UCSD-AML1 (cell line): ENCODE results near the gene B3GNT7.
"Not testable (repeated sequence)": the region's sequence is repeated elsewhere in the genome, so short reads cannot be mapped to it uniquely, and the experiment has no call there.

Experiments used
- DNase-seq: peaks from one replicate; lab custom pipeline; 2025; ENCODE audit not compliant: unreplicated experiment; lab: John Stamatoyannopoulos, UW

Gene B3GNT7

DNA sequence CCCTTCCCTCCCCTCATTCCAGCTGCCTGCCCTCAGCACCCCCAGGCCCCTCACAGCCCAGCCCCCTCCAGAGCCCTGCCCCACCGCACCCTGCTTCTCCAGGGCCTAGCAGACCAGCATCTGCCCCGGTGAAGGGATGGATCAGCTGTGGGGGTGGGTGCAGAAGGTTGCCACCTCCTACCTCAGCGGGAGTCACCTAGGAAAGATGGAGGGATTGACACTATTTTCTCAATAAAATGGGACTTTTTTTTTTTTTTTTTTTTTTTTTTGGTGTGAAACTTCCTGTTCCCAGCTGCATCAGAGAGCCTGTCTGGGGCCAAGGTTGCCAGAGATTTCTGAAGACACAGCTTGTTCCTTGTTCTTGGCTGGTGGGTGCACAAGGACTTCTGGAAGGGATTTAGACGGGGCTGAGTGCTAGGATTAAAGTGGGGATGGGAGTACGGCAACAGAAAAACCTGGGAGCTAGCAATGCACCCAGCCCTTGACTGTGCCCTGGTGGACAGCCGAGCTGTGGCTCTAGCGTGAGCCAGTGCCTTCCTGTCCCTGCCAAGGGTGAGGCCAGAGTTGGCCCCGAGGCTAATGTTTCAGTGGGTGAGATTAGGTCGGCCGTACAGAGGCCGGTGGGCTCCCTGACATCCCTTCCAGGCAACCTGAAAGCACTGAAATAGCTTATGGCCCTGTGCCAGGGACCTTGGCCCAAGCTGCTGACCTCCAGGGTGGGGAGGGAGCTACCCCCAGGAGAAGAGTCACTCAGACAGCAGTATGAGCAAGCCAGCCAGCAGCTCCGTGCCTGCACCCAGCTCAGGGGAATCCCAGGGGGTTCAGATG lies 4.6 kb downstream of the B3GNT7 start:
- peak; percentile 55 for DNase-seq

DNA sequence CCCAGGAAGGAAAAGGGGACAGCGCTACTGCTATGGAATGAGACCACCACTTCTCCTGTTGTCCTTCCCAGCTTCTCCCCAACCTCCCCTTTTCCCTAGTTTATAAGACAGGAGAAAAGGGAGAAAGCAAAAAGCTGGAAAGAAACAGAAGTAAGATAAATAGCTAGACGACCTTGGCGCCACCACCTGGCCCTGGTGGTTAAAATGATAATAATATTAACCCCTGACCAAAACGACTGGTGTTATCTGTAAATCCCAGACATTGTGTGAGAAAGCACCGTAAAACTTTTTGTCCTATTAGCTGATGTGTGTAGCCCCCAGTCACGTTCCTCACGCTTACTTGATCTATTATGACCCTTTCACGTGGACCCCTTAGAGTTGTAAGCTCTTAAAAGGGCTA lies 5.2 kb downstream of the B3GNT7 start:
- not testable (repeated sequence) for DNase-seq

DNA sequence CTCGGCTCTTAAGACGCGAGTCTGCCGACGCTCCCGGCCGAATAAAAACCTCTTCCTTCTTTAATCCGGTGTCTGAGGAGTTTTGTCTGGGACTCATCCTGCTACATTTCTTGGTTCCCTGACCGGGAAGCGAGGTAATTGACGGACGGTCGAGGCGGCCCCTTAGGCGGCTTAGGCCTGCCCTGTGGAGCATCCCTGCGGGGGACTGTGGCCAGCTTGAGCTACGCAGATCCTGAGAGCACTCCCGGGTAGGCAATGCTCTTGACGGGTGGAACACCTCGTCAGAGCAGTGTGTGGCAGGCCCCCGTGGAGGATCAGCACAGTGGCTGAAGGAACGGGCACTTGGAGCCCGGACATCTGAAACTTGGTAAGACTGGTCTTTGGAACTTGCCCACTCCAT lies 5.6 kb downstream of the B3GNT7 start:
- DNase-seq: not testable (repeated sequence)

DNA sequence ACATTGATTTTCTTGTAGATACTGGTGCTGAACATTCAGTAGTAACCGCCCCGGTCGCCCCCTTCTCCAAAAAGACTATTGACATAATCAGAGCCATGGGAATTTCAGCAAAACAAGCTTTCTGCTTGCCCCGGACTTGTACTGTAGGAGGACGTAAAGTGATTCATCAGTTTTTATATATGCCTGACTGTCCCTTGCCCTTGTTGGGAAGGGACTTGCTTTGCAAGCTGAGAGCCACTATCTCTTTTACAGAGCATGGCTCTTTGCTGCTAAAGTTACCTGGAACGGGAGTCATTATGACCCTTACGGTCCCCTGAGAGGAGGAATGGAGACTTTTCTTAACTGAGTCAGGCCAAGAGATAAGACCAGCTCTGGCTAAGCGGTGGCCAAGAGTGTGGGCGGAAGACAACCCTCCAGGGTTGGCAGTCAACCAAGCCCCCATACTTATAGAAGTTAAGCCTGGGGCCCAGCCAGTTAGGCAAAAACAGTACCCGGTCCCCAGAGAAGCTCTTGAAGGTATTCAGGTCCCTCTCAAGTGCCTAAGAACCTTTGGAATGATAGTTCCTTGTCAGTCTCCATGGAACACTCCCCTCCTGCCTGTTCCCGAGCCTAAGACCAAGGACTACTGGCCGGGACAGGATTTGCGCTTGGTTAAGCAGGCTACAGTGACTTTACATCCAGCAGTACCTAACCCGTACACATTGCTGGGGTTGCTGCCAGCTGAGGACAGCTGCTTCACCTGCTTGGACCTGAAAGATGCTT lies 8.1 kb downstream of the B3GNT7 start:
- not testable (repeated sequence) for DNase-seq

DNA sequence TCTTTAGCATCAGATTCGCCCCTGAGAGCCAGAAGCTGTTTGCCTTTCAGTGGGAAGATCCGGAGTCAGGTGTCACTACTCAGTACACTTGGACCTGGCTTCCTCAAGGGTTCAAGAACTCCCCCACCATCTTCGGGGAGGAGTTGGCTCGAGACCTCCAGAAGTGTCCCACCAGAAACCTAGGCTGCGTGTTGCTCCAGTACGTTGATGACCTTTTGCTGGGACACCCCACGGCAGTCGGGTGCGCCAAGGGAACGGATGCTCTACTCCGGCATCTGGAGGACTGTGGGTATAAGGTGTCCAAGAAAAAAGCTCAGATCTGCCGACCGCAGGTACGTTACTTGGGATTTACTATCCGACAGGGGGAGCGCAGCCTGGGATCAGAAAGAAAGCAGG lies 8.7 kb downstream of the B3GNT7 start:
- DNase-seq: not testable (repeated sequence)

DNA sequence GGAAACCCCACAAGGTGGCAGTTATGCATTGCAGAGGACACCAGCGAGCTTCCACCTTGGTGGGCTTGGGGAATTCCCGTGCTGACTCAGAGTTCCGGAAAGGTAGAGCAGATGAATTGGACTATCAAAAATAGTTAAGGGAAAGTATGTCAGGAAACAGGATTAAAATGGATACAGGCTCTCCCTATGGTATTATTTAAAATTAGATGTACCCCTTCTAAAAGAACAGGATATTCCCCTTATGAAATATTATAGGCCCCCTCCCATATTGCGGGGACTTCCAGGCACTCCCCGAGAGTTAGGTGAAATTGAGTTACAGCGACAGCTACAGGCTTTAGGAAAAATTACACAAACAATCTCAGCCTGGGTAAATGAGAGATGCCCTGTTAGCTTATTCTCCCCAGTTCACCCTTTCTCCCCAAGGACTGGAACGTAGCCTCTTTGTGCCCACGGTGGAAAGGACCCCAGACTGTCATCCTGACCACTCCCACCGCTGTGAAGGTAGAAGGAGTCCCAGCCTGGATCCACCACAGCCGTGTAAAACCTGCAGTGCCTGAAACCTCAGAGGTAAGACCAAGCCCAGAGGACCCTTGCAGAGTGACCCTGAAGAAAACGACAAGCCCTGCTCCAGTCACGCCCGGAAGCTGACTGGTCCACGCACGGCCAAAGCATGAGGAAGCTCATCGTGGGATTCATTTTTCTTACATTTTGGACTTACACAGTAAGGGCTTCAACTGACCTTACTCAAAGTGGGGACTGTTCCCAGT lies 10.3 kb downstream of the B3GNT7 start:
- not testable (repeated sequence) for DNase-seq

DNA sequence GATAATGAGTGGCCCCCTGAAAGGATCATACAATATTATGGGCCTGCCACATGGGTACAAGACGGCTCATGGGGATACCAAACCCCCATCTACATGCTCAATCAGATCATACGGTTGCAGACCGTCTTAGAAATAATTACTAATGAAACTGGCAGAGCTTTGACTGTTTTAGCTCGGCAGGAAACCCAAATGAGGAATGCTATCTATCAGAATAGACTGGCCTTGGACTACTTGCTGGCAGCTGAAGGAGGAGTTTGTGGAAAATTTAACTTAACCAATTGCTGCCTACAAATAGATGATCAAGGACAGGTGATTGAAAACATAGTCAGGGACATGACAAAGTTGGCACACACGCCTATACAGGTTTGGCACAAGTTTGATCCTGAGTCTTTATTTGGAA lies 12.2 kb downstream of the B3GNT7 start:
- not testable (repeated sequence) for DNase-seq

DNA sequence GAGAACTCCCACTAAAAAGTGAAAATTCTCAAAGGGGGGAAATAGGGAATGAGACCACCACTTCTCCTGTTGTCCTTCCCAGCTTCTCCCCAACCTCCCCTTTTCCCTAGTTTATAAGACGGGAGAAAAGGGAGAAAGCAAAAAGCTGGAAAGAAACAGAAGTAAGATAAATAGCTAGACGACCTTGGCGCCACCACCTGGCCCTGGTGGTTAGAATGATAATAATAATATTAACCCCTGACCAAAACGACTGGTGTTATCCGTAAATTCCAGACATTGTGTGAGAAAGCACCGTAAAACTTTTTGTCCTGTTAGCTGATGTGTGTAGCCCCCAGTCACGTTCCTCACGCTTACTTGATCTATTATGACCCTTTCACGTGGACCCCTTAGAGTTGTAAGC lies 12.8 kb downstream of the B3GNT7 start:
- DNase-seq: not testable (repeated sequence)

DNA sequence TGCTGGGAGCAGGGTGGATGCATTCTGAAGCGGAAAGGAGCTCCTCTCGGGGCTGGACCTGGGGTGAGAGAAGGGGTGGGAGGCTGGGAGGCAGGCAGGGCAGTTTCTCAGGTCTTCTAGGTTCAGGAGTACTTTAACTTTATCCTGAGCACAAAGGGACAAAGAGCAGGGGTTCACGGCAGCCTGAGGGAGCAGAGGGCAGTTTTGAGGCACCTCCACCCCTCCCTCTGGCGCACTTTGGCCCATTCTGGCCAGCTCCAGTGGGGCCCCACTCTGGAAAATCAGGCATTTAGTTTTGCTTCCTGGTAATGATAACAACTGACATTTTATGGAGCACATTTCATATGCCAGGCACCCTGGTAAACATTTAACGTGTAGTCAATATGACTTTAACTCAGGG lies 14.3 kb downstream of the B3GNT7 start:
- DNase-seq: no peak

DNA sequence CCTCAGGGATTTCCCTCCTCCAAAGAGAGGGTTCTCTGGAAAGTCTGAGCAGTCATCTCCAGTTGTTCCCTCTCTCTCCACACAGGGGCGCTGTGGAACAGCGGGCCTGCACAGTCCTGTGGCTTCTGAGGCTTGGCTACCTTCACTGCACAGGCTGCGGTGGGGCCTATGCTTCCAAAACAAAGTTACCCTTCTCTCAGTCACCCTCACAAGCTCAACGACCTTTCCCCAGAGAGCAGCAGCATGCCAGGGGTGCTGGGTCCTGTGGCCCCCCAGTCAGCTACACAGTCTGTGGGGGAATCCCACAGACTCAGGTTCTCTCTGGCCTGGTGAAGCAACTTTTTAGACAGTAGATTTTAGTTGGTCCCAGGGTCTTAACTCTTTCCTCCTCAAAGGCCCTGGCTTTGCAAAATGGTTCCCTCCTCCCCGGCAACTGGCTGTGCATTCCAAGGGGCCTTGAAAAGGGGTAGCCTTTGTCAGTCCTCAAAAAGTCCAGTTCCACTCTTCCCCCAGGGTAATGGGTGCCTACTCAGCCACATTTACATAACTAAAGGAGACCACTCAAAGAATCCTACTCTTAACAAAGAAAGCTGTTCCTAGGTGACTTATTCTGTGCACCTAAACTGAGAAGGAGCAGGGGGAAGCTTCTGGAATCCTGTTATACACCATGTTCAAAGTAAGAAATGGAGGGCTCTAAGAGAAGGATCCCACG lies 14.9 kb downstream of the B3GNT7 start:
- no peak for DNase-seq

DNA sequence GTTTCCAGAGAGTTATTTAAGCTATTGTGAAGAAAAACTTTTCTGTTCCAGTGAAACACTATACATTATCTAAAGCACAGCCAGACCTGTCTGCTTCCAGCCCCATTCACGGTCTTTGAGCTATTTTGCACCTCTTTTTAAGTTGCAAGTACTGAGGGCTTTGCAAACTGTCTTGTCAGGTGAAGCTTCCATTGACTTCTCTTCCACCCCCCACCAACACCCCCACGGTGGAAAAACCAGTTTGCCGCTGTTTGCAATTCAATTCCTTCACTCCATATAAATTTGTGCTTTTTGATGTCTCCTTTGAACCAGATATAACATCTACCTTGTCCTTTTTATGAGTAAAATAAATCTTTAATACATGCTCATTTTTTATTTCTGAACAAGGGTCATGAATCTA lies 15.7 kb downstream of the B3GNT7 start:
- no peak for DNase-seq

DNA sequence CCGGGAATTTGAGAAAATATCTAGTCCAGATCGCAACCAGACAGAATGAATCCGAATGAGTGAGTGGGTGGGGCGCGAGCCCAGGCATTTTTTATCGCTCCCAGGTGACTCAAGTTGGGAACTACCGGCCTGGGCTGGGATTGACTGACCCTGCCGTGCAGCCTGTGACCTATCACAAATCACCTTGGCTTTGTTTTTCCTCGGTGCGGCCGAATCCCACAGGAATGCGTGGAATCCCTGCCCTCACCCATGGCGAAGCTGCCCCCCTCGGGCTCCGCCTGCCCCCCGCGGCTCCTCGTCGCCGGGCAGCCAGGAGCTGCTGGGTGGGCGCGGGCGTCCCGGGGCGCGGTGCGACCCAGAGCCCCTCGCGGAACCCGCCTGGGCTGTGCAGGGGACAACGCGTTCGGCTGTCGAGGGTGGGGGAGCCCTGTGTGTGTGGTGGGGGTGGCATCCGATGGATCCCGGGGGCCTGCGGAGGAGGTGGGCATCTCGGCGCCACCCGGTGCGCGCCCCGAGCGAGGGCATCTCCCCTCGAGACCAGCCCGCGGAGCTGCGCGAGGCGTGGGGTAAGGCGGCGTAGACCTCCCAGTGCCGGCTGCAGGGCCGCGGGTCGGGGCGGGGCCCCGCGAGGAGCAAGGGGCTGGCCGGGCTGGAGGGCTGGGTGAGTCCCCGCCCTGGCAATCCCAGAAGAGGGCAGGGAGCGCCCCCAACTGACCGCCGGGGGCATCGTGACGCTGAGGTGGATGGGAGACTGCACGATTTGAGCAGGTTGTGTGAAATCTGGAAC lies 16.5 kb downstream of the B3GNT7 start:
- DNase-seq: peak; percentile 79

DNA sequence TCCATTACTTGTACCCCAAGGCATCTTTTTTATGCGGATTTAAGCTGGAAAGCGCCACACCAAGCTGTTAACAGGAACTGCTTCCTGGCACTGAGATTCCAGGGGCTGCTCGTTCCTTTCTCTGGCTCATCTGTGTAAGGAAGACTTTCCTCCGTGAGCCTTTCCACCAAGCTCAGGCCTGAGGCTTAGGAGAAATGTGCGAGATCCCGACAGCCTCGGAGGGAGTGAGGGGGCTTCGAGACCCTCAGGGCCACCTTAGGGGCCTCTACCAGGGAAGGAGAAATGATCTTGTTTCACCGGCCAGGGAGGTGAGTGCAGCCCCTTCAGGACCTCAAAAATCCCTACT lies 17.1 kb downstream of the B3GNT7 start:
- DNase-seq: no peak

DNA sequence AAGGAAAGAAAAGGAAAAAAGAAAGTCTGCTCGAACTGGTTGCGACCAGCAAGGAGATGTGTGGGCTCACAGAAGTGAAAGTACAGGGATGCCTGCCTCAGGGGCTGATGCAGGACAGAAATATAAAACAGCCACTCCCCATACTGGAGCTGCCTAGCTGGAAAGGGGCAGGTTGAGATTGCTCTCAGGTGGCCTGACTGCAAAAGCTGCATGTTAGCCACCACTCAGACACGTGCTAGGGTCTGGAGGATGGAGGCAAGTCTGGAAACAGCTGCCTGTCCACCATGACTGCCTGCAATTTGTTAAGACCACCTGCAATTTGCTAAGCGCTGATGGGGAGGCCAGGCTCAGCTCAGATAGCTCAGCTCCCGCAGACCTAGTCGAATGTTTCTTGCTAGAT lies 17.9 kb downstream of the B3GNT7 start:
- no peak for DNase-seq

DNA sequence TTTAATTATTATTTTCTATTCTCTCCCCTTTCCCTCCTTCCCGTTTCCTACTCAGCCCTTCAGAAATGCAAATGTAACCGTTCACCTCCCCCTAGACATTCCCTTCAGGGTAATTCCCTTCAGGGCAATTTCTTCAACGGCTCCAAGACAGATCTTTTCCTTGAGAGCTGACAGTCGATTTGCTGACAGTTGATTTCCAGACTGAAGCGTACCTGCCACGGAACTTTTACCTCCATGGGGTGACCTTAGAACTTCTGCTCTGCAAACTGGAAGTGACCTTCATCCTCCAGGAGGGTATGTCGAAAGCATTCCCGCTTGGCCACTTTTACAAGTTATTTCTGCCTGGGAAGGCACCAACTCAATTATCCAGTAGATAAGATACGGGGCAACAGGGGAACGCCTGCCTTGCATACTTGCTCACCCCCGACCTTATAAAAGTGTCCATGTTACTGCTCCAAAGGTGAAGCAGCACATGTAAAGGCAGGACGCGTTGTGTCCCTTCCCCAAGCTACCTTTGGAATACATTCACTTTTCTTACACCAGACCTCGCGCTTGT lies 18.5 kb downstream of the B3GNT7 start:
- DNase-seq: no peak

DNA sequence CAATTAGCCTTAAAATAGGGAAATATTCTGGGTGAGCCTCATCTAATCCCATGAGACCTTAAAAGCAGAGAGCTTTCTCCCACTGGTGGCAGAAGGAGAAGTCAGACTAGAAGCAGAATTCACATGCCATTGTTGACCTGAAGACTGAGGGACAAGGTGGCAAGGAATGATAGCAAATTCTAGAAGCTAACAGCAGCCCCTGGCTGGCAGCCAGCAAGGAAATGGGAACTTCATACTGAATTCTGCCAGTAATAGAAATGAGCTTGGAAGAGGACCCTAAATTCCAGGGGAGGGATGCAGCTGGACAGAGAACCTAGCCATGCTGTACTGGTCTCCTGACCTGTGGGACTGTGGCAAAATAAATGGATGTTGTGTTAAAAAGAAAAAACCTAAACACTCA lies 19.5 kb downstream of the B3GNT7 start:
- no peak for DNase-seq

DNA sequence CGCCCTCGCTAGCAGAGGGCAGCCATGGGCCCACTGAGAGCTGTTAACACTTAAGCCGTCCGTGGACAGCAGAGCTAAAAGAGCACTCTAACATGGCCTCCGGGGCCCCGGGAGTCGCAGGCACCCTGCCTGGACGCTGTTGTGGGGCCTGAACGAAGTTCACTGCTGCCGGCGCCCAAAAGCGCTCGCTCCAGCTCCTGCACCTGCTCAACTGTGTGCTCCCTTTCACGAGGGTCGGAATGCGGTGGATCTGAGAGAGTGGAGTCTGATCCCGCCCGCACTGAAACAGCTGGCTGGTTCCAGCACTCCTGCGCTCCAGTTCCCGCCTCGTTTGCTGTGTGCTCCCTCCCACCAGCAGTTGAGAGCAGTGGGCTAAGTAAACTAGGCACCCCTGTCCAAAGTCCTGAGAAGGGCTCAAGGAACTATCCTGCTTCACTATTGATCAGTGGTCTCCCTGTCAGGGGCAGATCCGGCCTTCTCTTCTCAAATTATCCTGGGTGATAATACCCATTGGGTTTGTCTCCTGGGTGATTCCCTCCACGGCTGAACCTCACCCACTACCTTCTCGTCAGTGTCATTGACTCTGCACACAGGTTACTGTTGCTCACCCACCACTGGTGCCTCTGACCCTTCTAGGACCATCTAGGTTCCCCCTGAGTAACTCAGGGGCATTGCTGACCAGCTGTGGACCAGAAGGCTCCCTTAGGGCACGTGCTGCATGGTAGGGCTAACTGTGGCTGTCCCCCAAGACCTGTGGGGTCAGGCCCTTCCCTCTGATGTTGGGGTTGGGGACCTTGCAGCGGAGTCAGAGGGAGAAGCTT lies 23.5 kb downstream of the B3GNT7 start:
- DNase-seq: no peak

DNA sequence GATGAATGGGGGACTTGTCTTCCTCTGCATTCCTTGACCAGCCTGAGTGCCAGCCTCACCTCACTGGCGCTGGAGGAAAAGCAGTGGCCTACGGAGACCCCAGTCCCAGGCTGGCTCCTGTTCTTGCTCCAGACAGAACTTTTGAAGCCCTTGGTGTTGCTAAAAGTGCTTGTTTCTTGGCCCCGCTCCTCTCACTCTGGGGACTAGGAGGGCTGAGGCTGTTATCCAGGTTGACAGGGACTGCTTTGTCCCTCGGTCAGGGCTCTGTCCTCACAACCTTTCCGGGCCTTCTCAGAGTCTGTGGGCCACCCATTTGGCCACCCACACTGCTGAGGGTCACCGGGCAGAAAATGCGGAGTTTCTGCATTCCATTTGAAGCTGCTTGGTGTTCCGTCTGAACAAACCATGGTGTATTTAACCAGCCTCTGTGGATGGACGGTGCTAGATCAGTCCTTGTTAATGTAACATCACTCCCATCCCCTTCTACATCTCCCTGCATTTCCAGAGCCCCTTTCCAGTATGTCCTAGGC lies 25.6 kb downstream of the B3GNT7 start:
- DNase-seq: no peak

DNA sequence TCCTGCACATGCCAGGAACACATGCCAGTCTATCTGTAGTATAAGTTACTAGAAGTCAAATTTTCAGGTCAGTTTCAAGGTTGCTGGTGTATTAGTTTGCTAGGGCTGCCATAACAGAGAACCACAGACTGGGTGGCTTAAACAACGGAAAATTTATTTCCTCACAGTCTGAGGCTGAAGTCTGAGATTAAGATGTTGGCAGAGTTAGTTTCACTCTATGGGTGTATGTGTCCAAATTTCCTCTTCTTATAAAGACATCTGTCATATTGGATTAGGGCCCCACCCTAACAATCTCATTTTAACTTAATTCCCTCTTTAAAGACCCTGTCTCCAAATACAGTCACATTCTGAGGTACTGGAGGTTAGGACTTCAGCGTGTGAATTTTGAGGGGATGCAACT lies 26.5 kb downstream of the B3GNT7 start:
- DNase-seq: no peak
